Measurements from ENCODE around the gene EHD1.

EHD1 gene

DNA sequence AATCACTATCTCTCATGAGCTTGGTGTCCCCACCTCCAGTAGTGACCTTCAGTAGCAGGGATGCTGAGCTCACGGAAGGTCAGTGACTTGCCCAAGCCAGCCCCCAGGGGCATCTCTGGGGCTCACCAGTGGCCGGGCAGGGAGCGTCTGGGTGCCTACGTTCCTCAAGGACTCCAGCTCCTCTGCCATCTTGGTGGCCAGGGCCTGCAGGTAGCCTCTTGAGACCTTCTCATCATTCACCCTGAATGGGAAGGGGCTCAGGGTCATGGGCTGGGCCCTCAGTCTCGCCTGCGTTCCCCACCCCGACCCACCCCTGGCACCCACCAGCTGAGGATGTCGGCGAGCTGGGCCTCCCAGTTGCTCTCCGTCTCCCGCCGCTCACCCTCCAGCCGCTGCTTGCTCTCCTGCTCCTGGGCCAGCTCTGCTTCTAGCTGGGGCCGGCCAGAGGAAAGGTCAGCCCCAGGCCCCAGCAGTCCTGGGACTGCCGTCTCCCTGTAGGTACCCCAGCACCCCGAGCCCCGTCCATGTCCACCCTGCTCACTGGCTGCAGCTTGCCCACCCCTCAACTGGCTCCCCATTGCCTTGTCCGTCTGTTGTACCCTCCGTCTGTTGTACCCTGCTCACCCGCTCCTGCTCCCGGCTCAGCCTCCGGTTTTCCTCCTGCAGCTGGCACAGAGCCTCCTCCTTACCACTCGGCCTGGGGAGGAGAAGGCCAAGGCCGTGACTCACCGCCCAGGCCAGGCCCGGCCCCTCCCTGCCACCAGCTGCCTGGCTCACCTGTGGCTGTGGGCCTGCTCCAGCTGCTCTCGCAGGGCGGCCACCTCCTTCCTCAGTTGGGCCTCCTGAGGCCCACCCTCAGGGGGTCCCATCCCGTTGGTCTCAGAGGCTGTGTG, 43.5 kb downstream of the EHD1 start:
- H3K4me3 ChIP-seq (ENCODE audit: low read length) = no peak overlapping the region
- H3F3A ChIP-seq (ENCODE audit: control insufficient read depth, insufficient read depth) = no peaks in the 10 kb centered on the region
- H4K20me1 ChIP-seq (ENCODE audit: control insufficient read depth, insufficient read depth, low read depth, low read length) = no peaks in the 10 kb centered on the region
- H3K27ac ChIP-seq (ENCODE audit: low read depth, low read length) = no peak overlapping the region
- H3K4me1 ChIP-seq (ENCODE audit: control insufficient read depth, low read length) = no peaks in the 10 kb centered on the region; the same call in 1 of the 2 replicates
- H3K9me3 ChIP-seq (ENCODE audit: control insufficient read depth, insufficient read depth, low read length) = no peaks in the 10 kb centered on the region
- no peaks in the 10 kb centered on the region for H3K27me3 ChIP-seq (ENCODE audit: control insufficient read depth, low read length)
- H3K36me3 ChIP-seq (ENCODE audit: control insufficient read depth, low read length) = no peaks in the 10 kb centered on the region
- no peaks in the 10 kb centered on the region for H3K79me2 ChIP-seq (ENCODE audit: control insufficient read depth, low read length)
- H3K4me2 ChIP-seq (ENCODE audit: low read length) = no peak overlapping the region
- H3K9me2 ChIP-seq (replicated peaks; ENCODE audit: control insufficient read depth, low read length) = no peaks in the 10 kb centered on the region
- TF ChIP-seq EZH2phosphoT487 (IDR thresholded peaks at IDR 0.05; ENCODE audit: borderline replicate concordance, low read length) = no peak
- TF ChIP-seq, protein P1, sequence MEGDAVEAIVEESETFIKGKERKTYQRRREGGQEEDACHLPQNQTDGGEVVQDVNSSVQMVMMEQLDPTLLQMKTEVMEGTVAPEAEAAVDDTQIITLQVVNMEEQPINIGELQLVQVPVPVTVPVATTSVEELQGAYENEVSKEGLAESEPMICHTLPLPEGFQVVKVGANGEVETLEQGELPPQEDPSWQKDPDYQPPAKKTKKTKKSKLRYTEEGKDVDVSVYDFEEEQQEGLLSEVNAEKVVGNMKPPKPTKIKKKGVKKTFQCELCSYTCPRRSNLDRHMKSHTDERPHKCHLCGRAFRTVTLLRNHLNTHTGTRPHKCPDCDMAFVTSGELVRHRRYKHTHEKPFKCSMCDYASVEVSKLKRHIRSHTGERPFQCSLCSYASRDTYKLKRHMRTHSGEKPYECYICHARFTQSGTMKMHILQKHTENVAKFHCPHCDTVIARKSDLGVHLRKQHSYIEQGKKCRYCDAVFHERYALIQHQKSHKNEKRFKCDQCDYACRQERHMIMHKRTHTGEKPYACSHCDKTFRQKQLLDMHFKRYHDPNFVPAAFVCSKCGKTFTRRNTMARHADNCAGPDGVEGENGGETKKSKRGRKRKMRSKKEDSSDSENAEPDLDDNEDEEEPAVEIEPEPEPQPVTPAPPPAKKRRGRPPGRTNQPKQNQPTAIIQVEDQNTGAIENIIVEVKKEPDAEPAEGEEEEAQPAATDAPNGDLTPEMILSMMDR (IDR thresholded peaks at IDR 0.05; ENCODE audit: low read depth, low read length, poor library complexity, severe bottlenecking) = no peak

DNA sequence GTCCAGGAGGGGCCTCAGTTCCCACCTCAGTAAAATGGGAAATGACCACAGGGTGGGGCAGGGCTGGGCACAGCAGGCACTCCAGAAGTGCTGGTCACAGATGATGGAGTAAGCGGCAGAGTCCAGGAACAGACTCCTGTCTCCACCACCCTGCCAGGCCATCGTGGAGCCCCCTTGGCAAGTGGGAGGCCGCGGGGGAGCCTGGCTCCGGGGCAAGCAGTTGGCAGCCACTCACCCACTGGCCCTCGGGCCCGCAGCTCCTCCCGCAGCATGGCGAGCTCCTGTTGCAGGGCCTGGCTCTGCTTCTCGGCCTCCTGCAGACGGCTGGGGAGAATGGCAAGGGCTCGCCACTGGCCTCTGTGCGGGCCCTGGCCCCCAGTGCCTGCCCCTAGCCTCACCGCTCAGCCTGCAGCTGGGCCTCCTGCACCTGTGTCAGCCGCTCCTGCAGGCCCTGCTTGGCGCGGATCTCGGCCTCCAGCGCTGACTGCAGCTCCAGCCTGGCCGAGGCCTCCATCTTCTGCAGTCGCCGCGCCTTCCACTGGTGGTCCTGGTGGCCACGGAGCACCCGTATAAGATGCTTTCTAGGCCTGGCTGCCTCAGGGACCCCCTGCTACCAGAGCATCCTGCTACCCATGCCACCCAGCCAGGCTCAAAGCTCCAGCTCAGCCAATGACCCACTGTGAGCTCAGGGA, 44.2 kb downstream of the EHD1 start:
- TF ChIP-seq, protein P1 (IDR thresholded peaks at IDR 0.05; ENCODE audit: low read depth, low read length, poor library complexity, severe bottlenecking) = no peak
- no peak for TF ChIP-seq EZH2phosphoT487 (IDR thresholded peaks at IDR 0.05; ENCODE audit: borderline replicate concordance, low read length)
- Histone ChIP-seq H3K36me3 (ENCODE audit: control insufficient read depth, low read length) (no peaks in the 10 kb centered on the region), H3K27ac (ENCODE audit: low read depth, low read length) (no peak overlapping the region), H3K9me3 (ENCODE audit: control insufficient read depth, insufficient read depth, low read length) (no peaks in the 10 kb centered on the region), H3K4me3 (ENCODE audit: low read length) (no peak overlapping the region), H4K20me1 (ENCODE audit: control insufficient read depth, insufficient read depth, low read depth, low read length) (no peaks in the 10 kb centered on the region), H3K4me2 (ENCODE audit: low read length) (no peak overlapping the region), H3K79me2 (ENCODE audit: control insufficient read depth, low read length) (no peaks in the 10 kb centered on the region), H3K9me2 (replicated peaks; ENCODE audit: control insufficient read depth, low read length) (no peaks in the 10 kb centered on the region), H3F3A (ENCODE audit: control insufficient read depth, insufficient read depth) (no peaks in the 10 kb centered on the region), H3K27me3 (ENCODE audit: control insufficient read depth, low read length) (no peaks in the 10 kb centered on the region), H3K4me1 (ENCODE audit: control insufficient read depth, low read length) (peaks cover 3% of the 10 kb centered on the region)

GRCh38 chr11:64833509-64833908, 44.9 kb downstream of the EHD1 start:
- Histone ChIP-seq H3K9me3 (ENCODE audit: control insufficient read depth, insufficient read depth, low read length) (no peaks in the 10 kb centered on the region), H3K27me3 (ENCODE audit: control insufficient read depth, low read length) (no peaks in the 10 kb centered on the region), H3K27ac (ENCODE audit: low read depth, low read length) (no peak overlapping the region), H3K4me2 (ENCODE audit: low read length) (no peak overlapping the region), H4K20me1 (ENCODE audit: control insufficient read depth, insufficient read depth, low read depth, low read length) (no peaks in the 10 kb centered on the region), H3K4me3 (ENCODE audit: low read length) (no peak overlapping the region), H3K79me2 (ENCODE audit: control insufficient read depth, low read length) (no peaks in the 10 kb centered on the region), H3K36me3 (ENCODE audit: control insufficient read depth, low read length) (no peaks in the 10 kb centered on the region), H3K9me2 (replicated peaks; ENCODE audit: control insufficient read depth, low read length) (no peaks in the 10 kb centered on the region), H3F3A (ENCODE audit: control insufficient read depth, insufficient read depth) (no peaks in the 10 kb centered on the region), H3K4me1 (ENCODE audit: control insufficient read depth, low read length) (peaks cover 9% of the 10 kb centered on the region)
- TF ChIP-seq, protein P1 (IDR thresholded peaks at IDR 0.05; ENCODE audit: low read depth, low read length, poor library complexity, severe bottlenecking) = no peak
- TF ChIP-seq EZH2phosphoT487 (IDR thresholded peaks at IDR 0.05; ENCODE audit: borderline replicate concordance, low read length) = no peak
